Ovary (tissue), 9 donors: ENCODE data around the gene IFIT5. TPM values are rescaled to one million over a fixed set of nuclear protein-coding genes. Genes with fewer than 3 reads are reported as not detected.

Source experiments
- DNase-seq, 5 donors: peaks; one replicate each; pipeline ENCODE4 v3.0.0-alpha.2; 2019 to 2020
- H3K27ac ChIP-seq, 2 donors: fragments of 200-600 bp; one replicate each; pipeline versions ENCODE4 v1.5.1 to v1.8.0; 2019 to 2022
- H3K27me3 ChIP-seq: fragments of 200-600 bp; one replicate; pipeline ENCODE4 v1.8.0; 2022
- H3K36me3 ChIP-seq: fragments of 200-600 bp; sonication (generic); one replicate; pipeline ENCODE4 v1.5.1; 2019
- H3K4me1 ChIP-seq: one replicate; pipeline ENCODE4 v1.8.1; 2013; ENCODE audit warnings: mild to moderate bottlenecking, moderate library complexity; ENCODE audit not compliant: insufficient read depth
- H3K4me3 ChIP-seq: fragments of 200-600 bp; sonication (generic); one replicate; pipeline ENCODE4 v1.5.1; 2017
- H3K9me3 ChIP-seq, 2 donors: fragments of 200-600 bp in 1 of 2; sonication (generic) in 1 of 2; one replicate each; pipeline versions ENCODE4 v1.5.1 to v1.8.1; 2013 to 2019; ENCODE audit warnings: mild to moderate bottlenecking in 1 of 2, moderate library complexity in 1 of 2
- CTCF ChIP-seq, 3 donors: fragments of 450-650 bp in 2 of 3; fragments of 200-600 bp in 1 of 3; IDR thresholded peaks; one replicate each; pipeline versions ENCODE4 v1.5.1 to v1.8.0; 2016 to 2022; ENCODE audit warnings: antibody characterized with exemption in 3 of 3, mild to moderate bottlenecking in 1 of 3
- EP300 ChIP-seq: sonication (generic); formaldehyde crosslinking; IDR thresholded peaks from one replicate; pipeline ENCODE4 v1.6.1; 2017; ENCODE audit warnings: antibody characterized with exemption
- POLR2A ChIP-seq: fragments of 450-650 bp; IDR thresholded peaks from one replicate; pipeline ENCODE4 v1.6.1; 2017; ENCODE audit warnings: antibody characterized with exemption, mild to moderate bottlenecking, moderate library complexity
- WGBS, 3 donors: extraction: QIAGEN DNeasy Blood & Tissue Kit in 1 of 3; methylation state at CpG; one replicate each; pipeline versions ENCODE4 v1.1.5 to v1.1.7; 2013 to 2017; 5-methylcytosine and 5-hydroxymethylcytosine counted together
- intact Hi-C, 4 donors: fragments of 100-400 bp; cut with DNase I; formaldehyde crosslinking; loops; one replicate each; pipeline versions ENCODE4 v1.11.0 to v1.15.1; 2022 to 2023
- polyA plus RNA-seq, 2 donors: library from polyadenylated mRNA; stranded (reverse); fragments of 200-250 nt in 1 of 2; fragments of 350-450 nt in 1 of 2; fragmentation: Illumina TruSeq in 1 of 2; extraction: RNeasy Lipid Tissue Mini Kit (QIAGEN cat#74804) in 1 of 2; gene quantifications; one replicate each; pipeline ENCODE4 v1.2.3, GENCODE V29; 2013 to 2014
- total RNA-seq, 7 donors: library from RNA; depleted of rRNA in 2 of 7; stranded (reverse); fragments of >200 nt in 2 of 7; fragmentation: NEBNext Ultra II Directional in 3 of 7; extraction: Animal tissue kit (Norgen Biotek cat#: 25700) in 3 of 7; gene quantifications; one replicate each; pipeline versions ENCODE4 v1.1.0 to v1.2.4, GENCODE V29; 2016 to 2023
- donor health status: DM: no; HTN: no; CAD: no; lungs with moderate emphysema.
- donor health status: DM: no; HTN: no; CAD: no.
- donor health status: Bipolar disorder and iron deficiency.
- donor health status: DM: yes; HTN: yes; CAD: no.
- donor health status: DM: no; HTN: no; CAD: no.
- donor health status: DM: yes; HTN: yes; CAD: no.

IFIT5 gene
- total and polyA plus RNA-seq, 9 donors = 8.7 to 22.0 (median 16.7) TPM

GRCh38 chr10:89428877-89429276 is 14.5 kb downstream of the IFIT5 start:
- DNase-seq = no peak
- no peak overlapping the region for H3K27ac ChIP-seq
- no peaks in the 10 kb centered on the region for H3K36me3 ChIP-seq
- H3K9me3 ChIP-seq = no peaks in the 10 kb centered on the region
- 50 to 57% (median 54%) methylated on average over 1 of the region's 1 CpG for WGBS, 3 donors
- no peaks in the 10 kb centered on the region for H3K27me3 ChIP-seq
- intact Hi-C loops = loop anchor here in 3 of 4 donors (5.0 kb wide), 2 partner anchors 128 to 133 kb away; no protein-coding TSS in a partner anchor
- H3K4me1 ChIP-seq = no peaks in the 10 kb centered on the region
- no peak overlapping the region for H3K4me3 ChIP-seq
- TF ChIP-seq CTCF (IDR thresholded peaks at IDR 0.05) (no peak), POLR2A (no peak), EP300 (no peak)

GRCh38 chr10:89431977-89432376 is 17.6 kb downstream of the IFIT5 start:
- H3K4me3 ChIP-seq = no peak overlapping the region
- H3K36me3 ChIP-seq = no peaks in the 10 kb centered on the region
- no peaks in the 10 kb centered on the region for H3K9me3 ChIP-seq
- TF ChIP-seq CTCF (IDR thresholded peaks at IDR 0.05) = no peak
- TF ChIP-seq POLR2A = no peak
- TF ChIP-seq EP300 = no peak
- H3K4me1 ChIP-seq = no peaks in the 10 kb centered on the region
- H3K27me3 ChIP-seq = no peaks in the 10 kb centered on the region
- WGBS, 3 donors = 43 to 50% (median 49%) methylated on average over 3 of the region's 3 CpGs
- intact Hi-C loops = loop anchor here in 2 of 4 donors (5.0 to 10.0 kb wide), 2 partner anchors 270 to 273 kb away; partner anchors contain the start of gene KIF20B (in 2 of the 2)
- H3K27ac ChIP-seq = no peak overlapping the region
- DNase-seq = no peak

GRCh38 chr10:89438525-89438924 is 24.2 kb downstream of the IFIT5 start:
- Histone ChIP-seq H3K27ac (no peak overlapping the region), H3K9me3 (no peaks in the 10 kb centered on the region), H3K4me3 (no peak overlapping the region), H3K27me3 (no peaks in the 10 kb centered on the region), H3K36me3 (no peaks in the 10 kb centered on the region), H3K4me1 (no peaks in the 10 kb centered on the region)
- 90 to 97% (median 93%) methylated on average over 4 of the region's 4 CpGs for WGBS, 3 donors
- no peak for DNase-seq
- intact Hi-C loops = loop anchor here in 1 of 4 donors (10.0 kb wide), 1 partner anchor 266 kb away; the partner anchor contains the start of gene KIF20B
- TF ChIP-seq POLR2A = no peak
- no peak for TF ChIP-seq EP300
- no peak for TF ChIP-seq CTCF (IDR thresholded peaks at IDR 0.05)

- H3K27ac ChIP-seq = no peak overlapping the region
- no peaks in the 10 kb centered on the region for H3K27me3 ChIP-seq
- H3K36me3 ChIP-seq = no peaks in the 10 kb centered on the region
- H3K9me3 ChIP-seq = peaks cover 0 to 4% of the 10 kb centered on the region in 2 donors
- no peaks in the 10 kb centered on the region for H3K4me1 ChIP-seq
- 65 to 93% (median 67%) methylated on average over 4 of the region's 4 CpGs for WGBS, 3 donors
- intact Hi-C loops = no loop called here
- no peak for DNase-seq
- H3K4me3 ChIP-seq = no peak overlapping the region
- TF ChIP-seq CTCF (IDR thresholded peaks at IDR 0.05) (no peak), EP300 (no peak), POLR2A (no peak)
Measured at GRCh38 chr10:89440226-89441009, 26.1 kb downstream of the IFIT5 start.
